ENCODE data around the gene CACNA1C.

The CACNA1C gene

GRCh38 chr12:2456122-2456812, 403.5 kb downstream of the CACNA1C start:
- DNase-seq (ENCODE audit: low spot score in 2 of 2) = no peak
- Mint-ChIP-seq H3K36me3 (ENCODE audit: insufficient read depth) (no peaks in the 10 kb centered on the region), H3K27ac (ENCODE audit: low read depth) (no peak overlapping the region), H3K4me1 (no peaks in the 10 kb centered on the region), H3K27me3 (no peaks in the 10 kb centered on the region), H3K4me3 (no peak overlapping the region), H3K9me3 (no peaks in the 10 kb centered on the region)
- no peak for ATAC-seq (replicated peaks; ENCODE audit: extremely low read depth, poor library complexity, severe bottlenecking)

GRCh38 chr12:2456813-2457186, 404.0 kb downstream of the CACNA1C start:
- no peaks in the 10 kb centered on the region for H3K9me3 Mint-ChIP-seq
- H3K27ac Mint-ChIP-seq (ENCODE audit: low read depth) = no peak overlapping the region
- ATAC-seq (replicated peaks; ENCODE audit: extremely low read depth, poor library complexity, severe bottlenecking) (no peak), DNase-seq (ENCODE audit: low spot score in 2 of 2) (no peak)
- H3K4me3 Mint-ChIP-seq = no peak overlapping the region
- no peaks in the 10 kb centered on the region for H3K27me3 Mint-ChIP-seq
- H3K4me1 Mint-ChIP-seq = no peaks in the 10 kb centered on the region
- H3K36me3 Mint-ChIP-seq (ENCODE audit: insufficient read depth) = no peaks in the 10 kb centered on the region

- H3K4me1 Mint-ChIP-seq = no peaks in the 10 kb centered on the region
- no peak for DNase-seq (ENCODE audit: low spot score in 2 of 2)
- no peak overlapping the region for H3K27ac Mint-ChIP-seq (ENCODE audit: low read depth)
- H3K36me3 Mint-ChIP-seq (ENCODE audit: insufficient read depth) = no peaks in the 10 kb centered on the region
- H3K27me3 Mint-ChIP-seq = no peaks in the 10 kb centered on the region
- H3K9me3 Mint-ChIP-seq = no peaks in the 10 kb centered on the region
- no peak overlapping the region for H3K4me3 Mint-ChIP-seq
- no peak for ATAC-seq (replicated peaks; ENCODE audit: extremely low read depth, poor library complexity, severe bottlenecking)
These were observed 404.6 kb downstream of the CACNA1C start for GRCh38 chr12:2457215-2457932.

GRCh38 chr12:2457933-2458414, 405.2 kb downstream of the CACNA1C start:
- Mint-ChIP-seq H3K4me3 (no peak overlapping the region), H3K27ac (ENCODE audit: low read depth) (no peak overlapping the region), H3K36me3 (ENCODE audit: insufficient read depth) (no peaks in the 10 kb centered on the region), H3K27me3 (no peaks in the 10 kb centered on the region), H3K9me3 (no peaks in the 10 kb centered on the region), H3K4me1 (no peaks in the 10 kb centered on the region)
- ATAC-seq (replicated peaks; ENCODE audit: extremely low read depth, poor library complexity, severe bottlenecking) (no peak), DNase-seq (ENCODE audit: low spot score in 2 of 2) (no peak)

GRCh38 chr12:2460051-2460670, 407.4 kb downstream of the CACNA1C start:
- H3K27me3 Mint-ChIP-seq = peaks cover 5% of the 10 kb centered on the region
- H3K27ac Mint-ChIP-seq (ENCODE audit: low read depth) = no peak overlapping the region
- no peak overlapping the region for H3K4me3 Mint-ChIP-seq
- H3K36me3 Mint-ChIP-seq (ENCODE audit: insufficient read depth) = no peaks in the 10 kb centered on the region
- H3K9me3 Mint-ChIP-seq = no peaks in the 10 kb centered on the region
- DNase-seq (ENCODE audit: low spot score in 2 of 2) = no peak
- ATAC-seq (replicated peaks; ENCODE audit: extremely low read depth, poor library complexity, severe bottlenecking) = no peak
- no peaks in the 10 kb centered on the region for H3K4me1 Mint-ChIP-seq

- Mint-ChIP-seq H3K9me3 (no peaks in the 10 kb centered on the region), H3K27me3 (peaks cover 11% of the 10 kb centered on the region), H3K4me3 (no peak overlapping the region), H3K36me3 (ENCODE audit: insufficient read depth) (no peaks in the 10 kb centered on the region), H3K4me1 (no peaks in the 10 kb centered on the region), H3K27ac (ENCODE audit: low read depth) (no peak overlapping the region)
- DNase-seq (ENCODE audit: low spot score in 2 of 2) (no peak), ATAC-seq (replicated peaks; ENCODE audit: extremely low read depth, poor library complexity, severe bottlenecking) (no peak)
These were observed 408.3 kb downstream of the CACNA1C start for GRCh38 chr12:2461046-2461445.

- Mint-ChIP-seq H3K4me1 (no peaks in the 10 kb centered on the region), H3K27me3 (peaks cover 14% of the 10 kb centered on the region), H3K36me3 (ENCODE audit: insufficient read depth) (no peaks in the 10 kb centered on the region), H3K4me3 (no peak overlapping the region), H3K27ac (ENCODE audit: low read depth) (no peak overlapping the region), H3K9me3 (no peaks in the 10 kb centered on the region)
- no peak for ATAC-seq (replicated peaks; ENCODE audit: extremely low read depth, poor library complexity, severe bottlenecking)
- DNase-seq (ENCODE audit: low spot score in 2 of 2) = no peak
These were observed 408.9 kb downstream of the CACNA1C start for GRCh38 chr12:2461645-2462044.

GRCh38 chr12:2462087-2462486, 409.3 kb downstream of the CACNA1C start:
- ATAC-seq (replicated peaks; ENCODE audit: extremely low read depth, poor library complexity, severe bottlenecking) = no peak
- H3K36me3 Mint-ChIP-seq (ENCODE audit: insufficient read depth) = no peaks in the 10 kb centered on the region

GRCh38 chr12:2463719-2464118, 410.9 kb downstream of the CACNA1C start:
- ATAC-seq (replicated peaks; ENCODE audit: extremely low read depth, poor library complexity, severe bottlenecking) (no peak), DNase-seq (ENCODE audit: low spot score in 2 of 2) (no peak)
- peaks cover 28% of the 10 kb centered on the region for H3K27me3 Mint-ChIP-seq
- no peaks in the 10 kb centered on the region for H3K36me3 Mint-ChIP-seq (ENCODE audit: insufficient read depth)
- no peak overlapping the region for H3K4me3 Mint-ChIP-seq
- H3K27ac Mint-ChIP-seq (ENCODE audit: low read depth) = no peak overlapping the region
- H3K9me3 Mint-ChIP-seq = no peaks in the 10 kb centered on the region
- no peaks in the 10 kb centered on the region for H3K4me1 Mint-ChIP-seq

More at GRCh38 chr12:2462087-2462486, 409.3 kb downstream of the CACNA1C start:
- no peak overlapping the region for H3K27ac Mint-ChIP-seq (ENCODE audit: low read depth)
- H3K4me1 Mint-ChIP-seq = no peaks in the 10 kb centered on the region
- no peaks in the 10 kb centered on the region for H3K9me3 Mint-ChIP-seq
- no peak for DNase-seq (ENCODE audit: low spot score in 2 of 2)
- H3K27me3 Mint-ChIP-seq = peaks cover 19% of the 10 kb centered on the region
- H3K4me3 Mint-ChIP-seq = no peak overlapping the region

GRCh38 chr12:2465681-2466080, 412.9 kb downstream of the CACNA1C start:
- DNase-seq (ENCODE audit: low spot score in 2 of 2) (no peak), ATAC-seq (replicated peaks; ENCODE audit: extremely low read depth, poor library complexity, severe bottlenecking) (no peak)
- H3K27me3 Mint-ChIP-seq = peaks cover 38% of the 10 kb centered on the region
- no peaks in the 10 kb centered on the region for H3K36me3 Mint-ChIP-seq (ENCODE audit: insufficient read depth)
- no peak overlapping the region for H3K27ac Mint-ChIP-seq (ENCODE audit: low read depth)
- H3K4me3 Mint-ChIP-seq = no peak overlapping the region
- H3K9me3 Mint-ChIP-seq = no peaks in the 10 kb centered on the region
- H3K4me1 Mint-ChIP-seq = no peaks in the 10 kb centered on the region

- H3K27me3 Mint-ChIP-seq = peaks cover 40% of the 10 kb centered on the region
- H3K4me1 Mint-ChIP-seq = no peaks in the 10 kb centered on the region
- no peaks in the 10 kb centered on the region for H3K36me3 Mint-ChIP-seq (ENCODE audit: insufficient read depth)
- ATAC-seq (replicated peaks; ENCODE audit: extremely low read depth, poor library complexity, severe bottlenecking) = no peak
- H3K9me3 Mint-ChIP-seq = no peaks in the 10 kb centered on the region
- H3K4me3 Mint-ChIP-seq = no peak overlapping the region
- no peak overlapping the region for H3K27ac Mint-ChIP-seq (ENCODE audit: low read depth)
- no peak for DNase-seq (ENCODE audit: low spot score in 2 of 2)
These were observed 413.4 kb downstream of the CACNA1C start for GRCh38 chr12:2466211-2466610.

- H3K27me3 Mint-ChIP-seq = peaks cover 54% of the 10 kb centered on the region
- no peak overlapping the region for H3K27ac Mint-ChIP-seq (ENCODE audit: low read depth)
- H3K36me3 Mint-ChIP-seq (ENCODE audit: insufficient read depth) = no peaks in the 10 kb centered on the region
- no peak overlapping the region for H3K4me3 Mint-ChIP-seq
- H3K9me3 Mint-ChIP-seq = no peaks in the 10 kb centered on the region
- DNase-seq (ENCODE audit: low spot score in 2 of 2) (no peak), ATAC-seq (replicated peaks; ENCODE audit: extremely low read depth, poor library complexity, severe bottlenecking) (no peak)
- no peaks in the 10 kb centered on the region for H3K4me1 Mint-ChIP-seq
These were observed 414.8 kb downstream of the CACNA1C start for GRCh38 chr12:2467447-2468195.
